PC-3 (cell line): Measurements from ENCODE around the gene FBXL13. TPM values are rescaled to one million over a fixed set of nuclear protein-coding genes. Genes with fewer than 3 reads are reported as not detected.
"Not testable (repeated sequence)": the region's sequence is repeated elsewhere in the genome, so short reads cannot be mapped to it uniquely, and the experiment has no call there.

Experiments
- ATAC-seq: fragments of 200-7000 bp; cut with Tn5 transposase; 2 replicates; pipeline ENCODE4 v1.9.1; 2020; ENCODE audit warnings: mild to moderate bottlenecking, moderate library complexity
- BruUV-seq: library from RNA; stranded (reverse); fragments of 400-500 nt; replicated peaks from 2 replicates; lab custom pipeline; 2021; lab: Mats Ljungman, UMichigan
- CTCF ChIA-PET: fragments of 300-600 bp; sonication (Branson Sonifier 250); formaldehyde crosslinking; loops from one replicate; lab custom pipeline; 2022; ENCODE audit warnings: antibody characterized with exemption; lab: Charles Lee
- POLR2A ChIA-PET: fragments of 300-600 bp; sonication (Branson Sonifier 250); formaldehyde crosslinking; loops from one replicate; lab custom pipeline; 2022; ENCODE audit warnings: antibody characterized with exemption; ENCODE audit not compliant: unreplicated experiment; lab: Charles Lee
- DNase-seq: peaks from one replicate; pipeline ENCODE4 v3.0.0-alpha.2; 2015
- H2AFZ ChIP-seq: fragments of 300-600 bp; sonication (generic); 2 replicates; pipeline ENCODE4 v1.6.0; 2016; ENCODE audit warnings: antibody characterized with exemption, low read length
- H3F3A ChIP-seq: fragments of 300-600 bp; sonication (generic); one replicate; pipeline ENCODE4 v1.6.0; 2017; ENCODE audit warnings: antibody characterized with exemption, low read length, control low read depth, mild to moderate bottlenecking; ENCODE audit not compliant: unreplicated experiment
- H3K27ac ChIP-seq: fragments of 300-600 bp; sonication (generic); 2 replicates; pipeline ENCODE4 v1.5.1; 2016; ENCODE audit warnings: mild to moderate bottlenecking, low read length
- H3K27me3 ChIP-seq: fragments of 300-600 bp; sonication (generic); 2 replicates; pipeline ENCODE4 v1.6.1; 2016; ENCODE audit warnings: low read length, mixed read lengths
- H3K36me3 ChIP-seq: fragments of 300-600 bp; sonication (generic); 2 replicates; pipeline ENCODE4 v1.6.1; 2016; ENCODE audit warnings: low read depth, mixed run types, low read length, mixed read lengths
- H3K4me1 ChIP-seq: fragments of 300-600 bp; sonication (generic); 2 replicates; pipeline ENCODE4 v1.5.1; 2016; ENCODE audit warnings: low read length; ENCODE audit not compliant: insufficient read depth
- H3K4me2 ChIP-seq: fragments of 300-600 bp; sonication (generic); 2 replicates; pipeline ENCODE4 v1.6.0; 2016; ENCODE audit warnings: low read length
- H3K4me3 ChIP-seq: fragments of 300-600 bp; sonication (generic); 2 replicates; pipeline ENCODE4 v1.5.1; 2016; ENCODE audit warnings: mild to moderate bottlenecking, low read length, mixed read lengths
- H3K79me2 ChIP-seq: fragments of 300-600 bp; sonication (generic); 2 replicates; pipeline ENCODE4 v1.6.1; 2017; ENCODE audit warnings: low read length, mixed read lengths
- H3K9ac ChIP-seq: fragments of 300-600 bp; sonication (generic); 2 replicates; pipeline ENCODE4 v1.6.0; 2016; ENCODE audit warnings: mild to moderate bottlenecking, low read length
- H3K9me2 ChIP-seq: fragments of 300-600 bp; sonication (generic); replicated peaks from 2 replicates; pipeline ENCODE4 v1.6.1; 2016; ENCODE audit warnings: mixed run types, low read length, mixed read lengths
- H3K9me3 ChIP-seq: fragments of 300-600 bp; sonication (generic); 2 replicates; pipeline ENCODE4 v1.6.1; 2016; ENCODE audit warnings: low read length, mixed read lengths
- H4K20me1 ChIP-seq: fragments of 300-600 bp; sonication (generic); 2 replicates; pipeline ENCODE4 v1.6.1; 2016; ENCODE audit warnings: low read length, mixed read lengths
- CTCF ChIP-seq: fragments of 300-600 bp; sonication (generic); conservative IDR thresholded peaks from 2 replicates; pipeline ENCODE4 v1.5.1; 2017; ENCODE audit warnings: antibody characterized with exemption, low read depth, mild to moderate bottlenecking, low read length
- EZH2 ChIP-seq: fragments of 300-600 bp; sonication (generic); IDR thresholded peaks from one replicate; pipeline ENCODE4 v1.6.1; 2017; ENCODE audit warnings: antibody characterized with exemption, mild to moderate bottlenecking, low read length; ENCODE audit not compliant: unreplicated experiment
- EZH2phosphoT487 ChIP-seq: fragments of 300-600 bp; sonication (generic); IDR thresholded peaks from 2 replicates; pipeline ENCODE4 v1.6.1; 2018; ENCODE audit warnings: mild to moderate bottlenecking, antibody characterized with exemption, low read length, borderline replicate concordance
- intact Hi-C: fragments of 100-400 bp; cut with micrococcal nuclease; formaldehyde crosslinking; loops from 2 replicates; pipeline ENCODE4 v1.9.0; 2023
- total RNA-seq: library from RNA; depleted of rRNA; stranded (reverse); fragments of >200 nt; gene quantifications from 2 replicates; pipeline ENCODE4 v1.2.3, GENCODE V29; 2014

Gene FBXL13
- total RNA-seq, 1 experiment from 2014 or later: 1.1 TPM

GRCh38 chr7:102902052-102902451 is 172.5 kb downstream of the FBXL13 start:
- H3K9me3 ChIP-seq, intact Hi-C loops, H3K9me2 ChIP-seq, DNase-seq, H4K20me1 ChIP-seq, H3K27me3 ChIP-seq, BruUV-seq, H3K9ac ChIP-seq, H3F3A ChIP-seq, H3K4me3 ChIP-seq, H3K4me2 ChIP-seq, POLR2A ChIA-PET, H3K4me1 ChIP-seq, H3K79me2 ChIP-seq, H2AFZ ChIP-seq, H3K27ac ChIP-seq, ATAC-seq, H3K36me3 ChIP-seq: not testable (repeated sequence)
- CTCF ChIA-PET: interaction anchor here (0.6 kb wide), 1 partner anchor 22 kb away, joined by 8 read pairs; no protein-coding TSS in a partner anchor

GRCh38 chr7:102898532-102898859 is 176.1 kb downstream of the FBXL13 start:
- no TSS peak for BruUV-seq
- Histone ChIP-seq H3K9me2 (no peaks in the 10 kb centered on the region), H3K36me3 (no peaks in the 10 kb centered on the region), H3K4me1 (0 out of 2 replicates have a peak, but pooled peaks cover 5% of the 10 kb centered on the region), H2AFZ (no peak overlapping the region), H4K20me1 (no peaks in the 10 kb centered on the region), H3K27me3 (no peaks in the 10 kb centered on the region), H3F3A (no peaks in the 10 kb centered on the region), H3K9me3 (no peaks in the 10 kb centered on the region), H3K4me3 (no peak overlapping the region), H3K79me2 (no peaks in the 10 kb centered on the region), H3K9ac (no peak overlapping the region), H3K4me2 (no peak overlapping the region), H3K27ac (no peak overlapping the region)
- no peak for DNase-seq
- TF ChIP-seq CTCF (no peak), EZH2phosphoT487 (no peak), EZH2 (no peak)
- POLR2A ChIA-PET: no interaction called here
- CTCF ChIA-PET: no interaction called here
- no peak for ATAC-seq
- intact Hi-C loops: loop anchor here (10.0 kb wide), 1 partner anchor 166 kb away; no protein-coding TSS in a partner anchor

- CTCF ChIA-PET: no interaction called here
- Histone ChIP-seq H3K79me2 (no peaks in the 10 kb centered on the region), H3K9me3 (no peaks in the 10 kb centered on the region), H4K20me1 (no peaks in the 10 kb centered on the region), H3K4me3 (no peak overlapping the region), H3K36me3 (no peaks in the 10 kb centered on the region), H3K27me3 (no peaks in the 10 kb centered on the region), H3K4me1 (peaks cover 6% of the 10 kb centered on the region), H3K27ac (no peak overlapping the region), H2AFZ (no peak overlapping the region), H3K9me2 (no peaks in the 10 kb centered on the region), H3F3A (no peaks in the 10 kb centered on the region), H3K9ac (no peak overlapping the region), H3K4me2 (no peak overlapping the region)
- TF ChIP-seq EZH2 (no peak), CTCF (no peak), EZH2phosphoT487 (no peak)
- intact Hi-C loops: loop anchor here (10.0 kb wide), 1 partner anchor 167 kb away; no protein-coding TSS in a partner anchor
- BruUV-seq: no TSS peak
- POLR2A ChIA-PET: no interaction called here
- no peak for ATAC-seq
- no peak for DNase-seq
These were observed 176.6 kb downstream of the FBXL13 start for GRCh38 chr7:102897856-102898531.
